ENCODE measurements around the gene METRN.
A peak's percentile ranks its signal among the peaks of the same experiment; 100 is the strongest.

METRN gene

DNA sequence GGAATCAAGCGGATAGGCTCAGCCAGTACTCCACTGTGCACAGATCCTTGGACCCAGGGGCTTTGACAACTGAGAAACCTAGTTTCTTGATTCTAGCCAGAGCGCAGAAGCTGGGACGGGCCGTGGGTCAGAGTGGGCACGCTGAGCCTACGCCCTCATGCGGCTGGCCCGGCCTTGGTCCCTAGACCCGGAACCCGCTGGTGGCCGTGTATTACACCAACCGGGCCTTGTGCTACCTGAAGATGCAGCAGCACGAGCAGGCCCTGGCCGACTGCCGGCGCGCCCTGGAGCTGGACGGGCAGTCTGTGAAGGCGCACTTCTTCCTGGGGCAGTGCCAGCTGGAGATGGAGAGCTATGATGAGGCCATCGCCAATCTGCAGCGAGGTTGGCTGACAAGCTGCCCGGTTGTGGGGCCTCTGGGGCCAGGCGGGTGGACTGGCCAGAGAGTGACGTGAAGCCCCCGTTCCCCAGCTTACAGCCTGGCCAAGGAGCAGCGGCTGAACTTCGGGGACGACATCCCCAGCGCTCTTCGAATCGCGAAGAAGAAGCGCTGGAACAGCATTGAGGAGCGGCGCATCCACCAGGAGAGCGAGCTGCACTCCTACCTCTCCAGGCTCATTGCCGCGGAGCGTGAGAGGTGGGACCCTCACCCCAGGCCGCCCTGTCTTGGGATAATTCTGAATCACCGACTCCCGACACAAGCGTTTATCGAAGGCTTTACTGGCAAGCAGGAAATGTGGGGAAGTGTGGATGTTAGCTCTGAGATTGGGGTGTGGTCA is 33.8 kb upstream of the METRN start:
- DNase-seq (ENCODE audit: low read depth), result no peak

DNA sequence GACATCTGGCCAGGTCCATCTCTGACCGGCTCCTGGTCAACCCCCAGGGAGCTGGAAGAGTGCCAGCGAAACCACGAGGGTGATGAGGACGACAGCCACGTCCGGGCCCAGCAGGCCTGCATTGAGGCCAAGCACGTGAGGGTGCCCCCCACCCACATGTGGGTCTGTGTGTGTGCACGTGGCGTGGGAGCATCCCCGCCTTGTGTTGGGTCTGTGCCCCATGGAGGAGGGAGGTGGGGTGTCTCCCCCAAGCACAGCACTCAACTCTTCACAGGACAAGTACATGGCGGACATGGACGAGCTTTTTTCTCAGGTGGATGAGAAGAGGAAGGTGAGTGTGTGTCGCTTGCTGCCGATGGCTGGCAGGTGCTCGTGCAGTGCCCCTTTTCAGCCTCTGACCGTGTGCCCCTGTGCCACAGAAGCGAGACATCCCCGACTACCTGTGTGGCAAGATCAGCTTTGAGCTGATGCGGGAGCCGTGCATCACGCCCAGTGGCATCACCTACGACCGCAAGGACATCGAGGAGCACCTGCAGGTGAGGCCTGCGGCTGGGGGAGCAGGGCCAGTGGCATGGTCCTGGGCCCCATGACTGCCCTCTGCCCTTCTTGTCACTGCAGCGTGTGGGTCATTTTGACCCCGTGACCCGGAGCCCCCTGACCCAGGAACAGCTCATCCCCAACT is 33.0 kb upstream of the METRN start:
- in situ Hi-C loops (cut with HindIII; ENCODE audit: low sequenced_read_pairs), result no loop called here
- H3K4me3 ChIP-seq (ENCODE audit: low read depth, low read length), result peak overlapping the region; percentile 55
- TF ChIP-seq, protein P1, sequence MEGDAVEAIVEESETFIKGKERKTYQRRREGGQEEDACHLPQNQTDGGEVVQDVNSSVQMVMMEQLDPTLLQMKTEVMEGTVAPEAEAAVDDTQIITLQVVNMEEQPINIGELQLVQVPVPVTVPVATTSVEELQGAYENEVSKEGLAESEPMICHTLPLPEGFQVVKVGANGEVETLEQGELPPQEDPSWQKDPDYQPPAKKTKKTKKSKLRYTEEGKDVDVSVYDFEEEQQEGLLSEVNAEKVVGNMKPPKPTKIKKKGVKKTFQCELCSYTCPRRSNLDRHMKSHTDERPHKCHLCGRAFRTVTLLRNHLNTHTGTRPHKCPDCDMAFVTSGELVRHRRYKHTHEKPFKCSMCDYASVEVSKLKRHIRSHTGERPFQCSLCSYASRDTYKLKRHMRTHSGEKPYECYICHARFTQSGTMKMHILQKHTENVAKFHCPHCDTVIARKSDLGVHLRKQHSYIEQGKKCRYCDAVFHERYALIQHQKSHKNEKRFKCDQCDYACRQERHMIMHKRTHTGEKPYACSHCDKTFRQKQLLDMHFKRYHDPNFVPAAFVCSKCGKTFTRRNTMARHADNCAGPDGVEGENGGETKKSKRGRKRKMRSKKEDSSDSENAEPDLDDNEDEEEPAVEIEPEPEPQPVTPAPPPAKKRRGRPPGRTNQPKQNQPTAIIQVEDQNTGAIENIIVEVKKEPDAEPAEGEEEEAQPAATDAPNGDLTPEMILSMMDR (IDR thresholded peaks at IDR 0.05; ENCODE audit: low read depth, low read length, missing control alignments), result no peak
- no peak for DNase-seq (ENCODE audit: low read depth)

More for the DNA sequence above, 33.8 kb upstream of the METRN start:
- in situ Hi-C loops (cut with HindIII; ENCODE audit: low sequenced_read_pairs), result no loop called here
- TF ChIP-seq, protein P1 (IDR thresholded peaks at IDR 0.05; ENCODE audit: low read depth, low read length, missing control alignments), result peak; percentile 16
- peak overlapping the region; percentile 55 for H3K4me3 ChIP-seq (ENCODE audit: low read depth, low read length)

DNA sequence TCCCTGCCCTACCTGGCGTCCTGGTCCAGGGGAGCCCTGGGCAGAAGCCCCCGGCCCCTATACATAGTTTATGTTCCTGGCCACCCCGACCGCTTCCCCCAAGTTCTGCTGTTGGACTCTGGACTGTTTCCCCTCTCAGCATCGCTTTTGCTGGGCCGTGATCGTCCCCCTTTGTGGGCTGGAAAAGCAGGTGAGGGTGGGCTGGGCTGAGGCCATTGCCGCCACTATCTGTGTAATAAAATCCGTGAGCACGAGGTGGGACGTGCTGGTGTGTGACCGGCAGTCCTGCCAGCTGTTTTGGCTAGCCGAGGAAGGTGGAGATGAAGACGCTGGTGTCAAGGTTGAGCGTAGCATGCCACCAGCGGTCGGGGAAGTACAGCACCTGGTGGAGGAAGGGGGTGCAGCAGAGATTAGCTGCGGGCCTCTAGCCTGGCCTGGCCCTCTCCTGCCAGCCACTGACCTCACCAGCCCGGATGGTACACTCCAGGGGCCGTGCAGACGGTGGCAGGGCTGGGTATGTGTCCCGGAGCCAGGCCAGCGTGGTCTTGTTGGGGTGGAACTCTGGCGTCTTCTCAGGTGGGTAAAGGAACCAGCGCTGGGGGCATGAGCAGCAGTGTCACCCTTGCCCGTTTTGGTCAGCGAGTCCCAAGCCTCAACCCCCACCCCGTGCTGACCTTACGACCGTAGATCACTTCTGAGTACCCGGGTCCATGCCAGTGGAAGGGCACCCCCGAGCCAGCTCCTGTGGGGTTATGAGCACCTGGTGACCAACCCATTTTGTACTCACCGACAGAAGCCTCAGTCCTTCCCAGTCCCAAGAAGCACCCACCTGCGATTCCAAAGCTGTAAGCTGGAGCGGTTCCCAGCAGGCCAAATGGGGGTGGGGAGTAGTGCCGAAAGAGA is 32.2 kb upstream of the METRN start:
- peak overlapping the region; percentile 55 for H3K4me3 ChIP-seq (ENCODE audit: low read depth, low read length)
- DNase-seq (ENCODE audit: low read depth), result no peak
- in situ Hi-C loops (cut with HindIII; ENCODE audit: low sequenced_read_pairs), result no loop called here
- TF ChIP-seq, protein P1 (IDR thresholded peaks at IDR 0.05; ENCODE audit: low read depth, low read length, missing control alignments), result no peak

DNA sequence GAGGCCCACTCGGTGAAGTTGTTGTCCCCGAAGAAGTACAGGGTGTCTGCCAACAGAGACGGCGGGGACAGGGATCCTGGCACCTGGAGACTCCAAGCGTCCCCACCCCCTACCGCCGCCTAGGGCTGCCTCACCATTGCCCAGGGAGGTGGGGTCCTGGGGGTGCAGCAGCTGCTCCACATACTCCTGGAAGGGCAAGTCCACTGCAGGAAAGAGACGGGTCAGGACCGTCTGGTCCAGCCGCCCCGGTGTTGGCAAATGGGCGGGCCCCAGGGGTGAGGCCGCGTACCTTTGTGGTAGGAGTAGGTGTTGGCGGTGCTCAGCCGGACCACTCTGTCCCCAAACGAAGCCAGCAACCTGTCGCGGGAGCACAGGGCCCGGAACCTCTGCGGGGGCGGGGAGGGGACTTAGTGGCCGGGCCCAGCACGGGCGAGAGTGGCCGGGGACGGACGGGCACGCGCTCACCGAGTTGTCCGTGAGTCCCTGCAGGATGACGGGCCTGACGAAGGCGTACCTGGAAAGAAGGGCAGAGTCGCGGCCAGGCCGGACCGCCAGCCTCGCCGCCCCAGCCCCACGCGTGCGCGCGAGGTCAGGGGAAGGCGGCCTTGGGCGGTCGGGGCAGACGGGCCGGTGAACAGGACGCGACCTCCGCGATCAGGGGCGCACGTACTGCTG is 31.4 kb upstream of the METRN start:
- in situ Hi-C loops (cut with HindIII; ENCODE audit: low sequenced_read_pairs), result no loop called here
- no peak for DNase-seq (ENCODE audit: low read depth)
- peak overlapping the region; percentile 55 for H3K4me3 ChIP-seq (ENCODE audit: low read depth, low read length)
- TF ChIP-seq, protein P1 (IDR thresholded peaks at IDR 0.05; ENCODE audit: low read depth, low read length, missing control alignments), result no peak

DNA sequence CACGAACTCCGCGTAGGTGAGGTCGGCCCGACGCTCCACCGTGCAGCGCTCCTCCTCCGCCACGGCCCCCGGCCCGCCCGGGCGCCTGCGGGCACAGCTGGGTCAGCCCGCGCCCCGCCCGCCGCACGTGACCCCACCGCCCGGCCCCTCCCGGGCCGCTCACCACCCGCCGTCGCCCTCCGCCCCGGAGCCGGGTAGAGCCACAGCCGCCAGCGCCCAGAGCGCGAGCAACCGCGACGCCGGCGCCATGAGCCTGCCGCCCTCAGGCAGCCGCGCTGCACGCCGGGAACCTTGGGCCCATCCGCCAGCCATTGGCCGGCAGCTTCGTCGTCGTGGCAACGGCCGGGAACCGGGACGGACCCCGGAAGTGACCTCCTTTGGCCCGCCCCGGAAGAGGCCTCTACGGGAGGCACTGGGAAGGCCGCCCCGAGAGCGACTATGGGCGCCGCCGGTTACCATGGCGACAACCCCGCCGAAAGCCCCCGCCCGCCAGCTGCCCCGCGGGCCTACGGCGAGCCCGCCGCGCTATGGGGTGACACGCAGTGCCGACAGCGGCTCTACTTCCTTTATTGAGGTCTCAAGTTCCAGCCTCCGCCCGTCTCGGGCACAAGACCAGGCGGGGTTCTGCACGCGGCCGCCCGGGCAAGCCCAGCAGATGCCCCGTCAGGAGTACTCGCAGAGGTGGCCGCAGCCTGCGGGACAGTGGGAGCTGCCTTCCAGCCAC is 30.7 kb upstream of the METRN start, which contains the start of gene JMJD8:
Gene JMJD8 (minus strand): TSS at position 264 of the 724 bp plus-strand sequence. CDS start 15 bp downstream, at position 249.
- DNase-seq (ENCODE audit: low read depth), result peak; percentile 78
- H3K4me3 ChIP-seq (ENCODE audit: low read depth, low read length), result peak within 1 kb of the TSS; percentile 55
- TF ChIP-seq, protein P1 (IDR thresholded peaks at IDR 0.05; ENCODE audit: low read depth, low read length, missing control alignments), result no peak
- in situ Hi-C loops (cut with HindIII; ENCODE audit: low sequenced_read_pairs), result no loop called here
